Suprapubic skin (tissue), 4 donors: ENCODE results near the gene UGT1A8. TPM values are rescaled to one million over a fixed set of nuclear protein-coding genes. Genes with fewer than 3 reads are reported as not detected.
A peak's percentile ranks its signal among the peaks of the same experiment; 100 is the strongest.

Source experiments
- DNase-seq, 2 donors: peaks; one replicate each; pipeline ENCODE4 v3.0.0-alpha.2; 2019; ENCODE audit warnings: low spot score in 2 of 2
- H3K27ac ChIP-seq: fragments of 200-600 bp; sonication (generic); one replicate; pipeline ENCODE4 v1.5.1; 2019
- H3K27me3 ChIP-seq: fragments of 200-600 bp; sonication (generic); one replicate; pipeline ENCODE4 v1.5.1; 2019
- H3K36me3 ChIP-seq: fragments of 200-600 bp; sonication (generic); one replicate; pipeline ENCODE4 v1.5.1; 2019
- H3K4me1 ChIP-seq: fragments of 200-600 bp; sonication (generic); one replicate; pipeline ENCODE4 v1.5.1; 2019
- H3K4me3 ChIP-seq: fragments of 200-600 bp; sonication (generic); one replicate; pipeline ENCODE4 v1.5.1; 2019; ENCODE audit warnings: mild to moderate bottlenecking
- H3K9me3 ChIP-seq: fragments of 200-600 bp; sonication (generic); one replicate; pipeline ENCODE4 v1.5.1; 2019
- EP300 ChIP-seq: sonication (generic); formaldehyde crosslinking; IDR thresholded peaks from one replicate; pipeline ENCODE4 v1.6.1; 2017; ENCODE audit warnings: antibody characterized with exemption
- POLR2A ChIP-seq, 2 donors: fragments of 450-650 bp; IDR thresholded peaks; one replicate each; pipeline ENCODE4 v1.6.1; 2017; ENCODE audit warnings: antibody characterized with exemption in 2 of 2, mild to moderate bottlenecking in 2 of 2, moderate library complexity in 2 of 2
- POLR2AphosphoS5 ChIP-seq, 3 donors: sonication (generic); formaldehyde crosslinking; IDR thresholded peaks; one replicate each; pipeline ENCODE4 v1.6.1; 2017; ENCODE audit warnings: antibody characterized with exemption in 3 of 3
- WGBS: methylation state at CpG from one replicate; pipeline ENCODE4 v1.1.5; 2018; 5-methylcytosine and 5-hydroxymethylcytosine counted together
- total RNA-seq, 4 donors: library from RNA; depleted of rRNA; stranded (reverse); fragments of >200 nt; gene quantifications; one replicate each; pipeline ENCODE4 v1.1.0, GENCODE V29; 2016
- TF ChIP-seq, protein P1 (sequence below), 2 donors: fragments of 200-600 bp in 1 of 2; fragments of 450-650 bp in 1 of 2; sonication (generic) in 1 of 2; IDR thresholded peaks; one replicate each; pipeline ENCODE4 v1.5.1; 2016 to 2019; ENCODE audit warnings: antibody characterized with exemption in 2 of 2, mild to moderate bottlenecking in 1 of 2, moderate library complexity in 1 of 2

The UGT1A8 gene
- total RNA-seq, 4 donors from 2014 or later: 0.47 TPM; not detected in 3

DNA sequence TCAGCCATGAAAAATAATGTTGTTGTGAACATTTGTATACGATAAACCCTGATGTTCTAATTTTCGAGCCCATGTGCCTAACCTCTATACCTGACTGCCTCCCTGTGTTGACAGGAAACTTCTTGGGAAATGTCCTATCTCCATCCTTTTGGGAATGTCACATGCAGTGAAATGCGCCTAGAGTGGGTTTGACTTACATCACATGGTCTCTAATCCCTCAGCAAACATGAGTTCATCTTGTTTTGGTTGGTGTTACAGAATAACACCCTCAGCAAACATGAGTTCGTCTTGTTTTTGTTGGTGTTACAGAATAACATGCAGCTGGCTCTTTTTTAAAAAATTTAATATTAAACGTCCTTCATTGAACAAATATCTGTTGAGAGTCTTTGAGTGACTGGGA lies 70.9 kb downstream of the UGT1A8 start:
- H3K36me3 ChIP-seq: no peaks in the 10 kb centered on the region
- H3K27ac ChIP-seq: no peak overlapping the region
- peaks cover 2% of the 10 kb centered on the region for H3K27me3 ChIP-seq
- DNase-seq: no peak
- WGBS: 86% methylated on average over 5 of the region's 5 CpGs
- TF ChIP-seq, protein P1, sequence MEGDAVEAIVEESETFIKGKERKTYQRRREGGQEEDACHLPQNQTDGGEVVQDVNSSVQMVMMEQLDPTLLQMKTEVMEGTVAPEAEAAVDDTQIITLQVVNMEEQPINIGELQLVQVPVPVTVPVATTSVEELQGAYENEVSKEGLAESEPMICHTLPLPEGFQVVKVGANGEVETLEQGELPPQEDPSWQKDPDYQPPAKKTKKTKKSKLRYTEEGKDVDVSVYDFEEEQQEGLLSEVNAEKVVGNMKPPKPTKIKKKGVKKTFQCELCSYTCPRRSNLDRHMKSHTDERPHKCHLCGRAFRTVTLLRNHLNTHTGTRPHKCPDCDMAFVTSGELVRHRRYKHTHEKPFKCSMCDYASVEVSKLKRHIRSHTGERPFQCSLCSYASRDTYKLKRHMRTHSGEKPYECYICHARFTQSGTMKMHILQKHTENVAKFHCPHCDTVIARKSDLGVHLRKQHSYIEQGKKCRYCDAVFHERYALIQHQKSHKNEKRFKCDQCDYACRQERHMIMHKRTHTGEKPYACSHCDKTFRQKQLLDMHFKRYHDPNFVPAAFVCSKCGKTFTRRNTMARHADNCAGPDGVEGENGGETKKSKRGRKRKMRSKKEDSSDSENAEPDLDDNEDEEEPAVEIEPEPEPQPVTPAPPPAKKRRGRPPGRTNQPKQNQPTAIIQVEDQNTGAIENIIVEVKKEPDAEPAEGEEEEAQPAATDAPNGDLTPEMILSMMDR (IDR thresholded peaks at IDR 0.05): no peak
- TF ChIP-seq EP300 (no peak), POLR2A (IDR thresholded peaks at IDR 0.05) (no peak), POLR2AphosphoS5 (IDR thresholded peaks at IDR 0.05) (no peak)
- H3K4me1 ChIP-seq: peaks cover 8% of the 10 kb centered on the region
- no peaks in the 10 kb centered on the region for H3K9me3 ChIP-seq
- no peak overlapping the region for H3K4me3 ChIP-seq

DNA sequence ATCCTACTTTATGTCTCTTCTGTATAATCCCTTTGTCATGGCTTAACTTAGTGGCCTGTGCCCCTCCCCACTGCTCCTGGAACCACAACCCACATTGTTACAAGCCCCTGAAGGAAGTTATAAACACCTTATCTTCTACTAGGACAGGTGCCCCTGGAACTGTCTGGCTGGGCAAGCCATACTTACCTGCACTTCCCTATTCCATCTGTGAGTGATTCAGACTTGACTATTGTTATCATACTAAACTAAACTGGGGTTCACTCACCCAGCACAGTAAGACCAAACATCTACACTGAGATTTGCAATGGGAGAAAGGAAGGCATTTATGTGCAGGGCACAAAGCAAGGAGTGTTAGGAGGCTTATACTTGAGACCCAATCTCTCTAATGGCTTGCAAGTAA lies 71.6 kb downstream of the UGT1A8 start:
- Histone ChIP-seq H3K9me3 (no peaks in the 10 kb centered on the region), H3K27ac (no peak overlapping the region), H3K4me3 (no peak overlapping the region), H3K27me3 (peaks cover 2% of the 10 kb centered on the region), H3K36me3 (no peaks in the 10 kb centered on the region), H3K4me1 (peaks cover 8% of the 10 kb centered on the region)
- DNase-seq: no peak
- no peak for TF ChIP-seq POLR2A (IDR thresholded peaks at IDR 0.05)
- TF ChIP-seq, protein P1 (IDR thresholded peaks at IDR 0.05): no peak
- no peak for TF ChIP-seq POLR2AphosphoS5 (IDR thresholded peaks at IDR 0.05)
- no peak for TF ChIP-seq EP300

DNA sequence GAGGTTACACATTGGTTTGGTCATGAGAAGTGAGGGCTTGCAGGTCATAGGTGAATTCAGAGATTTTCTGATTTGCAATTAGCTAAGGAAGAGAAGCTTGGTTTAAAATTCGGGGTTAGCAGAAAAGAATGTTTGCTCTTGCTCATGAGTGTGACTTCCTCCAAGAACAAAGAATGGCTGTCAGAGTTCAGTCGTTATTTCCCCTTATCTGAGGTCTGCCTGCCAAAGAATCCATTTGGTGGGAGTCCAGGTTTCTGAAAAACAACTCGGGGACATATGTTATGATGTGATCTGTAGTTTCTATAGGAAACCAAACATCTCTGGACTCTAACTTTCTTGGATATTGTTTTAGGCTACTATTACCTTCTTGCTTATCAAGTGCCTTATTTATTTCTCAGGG lies 72.1 kb downstream of the UGT1A8 start:
- TF ChIP-seq POLR2A (IDR thresholded peaks at IDR 0.05): no peak
- TF ChIP-seq EP300: no peak
- TF ChIP-seq, protein P1 (IDR thresholded peaks at IDR 0.05): no peak
- TF ChIP-seq POLR2AphosphoS5 (IDR thresholded peaks at IDR 0.05): no peak
- Histone ChIP-seq H3K4me1 (peaks cover 8% of the 10 kb centered on the region), H3K36me3 (no peaks in the 10 kb centered on the region), H3K27ac (no peak overlapping the region), H3K27me3 (peaks cover 2% of the 10 kb centered on the region), H3K9me3 (no peaks in the 10 kb centered on the region), H3K4me3 (no peak overlapping the region)
- WGBS: 23% methylated on average over 3 of the region's 3 CpGs
- DNase-seq: no peak

DNA sequence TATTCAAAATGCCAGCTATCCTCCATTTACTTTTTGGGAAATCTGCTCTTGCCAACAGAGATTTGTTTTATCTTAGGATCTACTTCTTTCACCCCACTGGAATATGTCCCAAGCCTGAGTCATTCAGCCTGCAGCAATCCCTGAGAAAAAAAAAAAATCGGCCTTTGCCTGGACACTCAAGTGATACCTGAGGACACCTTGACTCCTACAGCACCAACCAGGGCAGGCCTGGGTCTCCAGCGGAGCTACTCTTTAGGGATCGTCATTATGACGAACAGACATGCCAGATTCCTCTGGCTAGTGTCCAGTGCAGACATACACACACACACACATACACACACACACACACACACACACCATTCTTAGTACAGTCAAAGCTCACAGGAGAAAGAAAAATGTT lies 73.0 kb downstream of the UGT1A8 start:
- Histone ChIP-seq H3K4me3 (no peak overlapping the region), H3K27me3 (peaks cover 2% of the 10 kb centered on the region), H3K9me3 (no peaks in the 10 kb centered on the region), H3K36me3 (no peaks in the 10 kb centered on the region), H3K4me1 (peaks cover 8% of the 10 kb centered on the region), H3K27ac (no peak overlapping the region)
- TF ChIP-seq, protein P1 (IDR thresholded peaks at IDR 0.05): no peak
- TF ChIP-seq POLR2AphosphoS5 (IDR thresholded peaks at IDR 0.05): no peak
- TF ChIP-seq EP300: no peak
- TF ChIP-seq POLR2A (IDR thresholded peaks at IDR 0.05): no peak
- WGBS: 54% methylated on average over 4 of the region's 4 CpGs
- no peak for DNase-seq

DNA sequence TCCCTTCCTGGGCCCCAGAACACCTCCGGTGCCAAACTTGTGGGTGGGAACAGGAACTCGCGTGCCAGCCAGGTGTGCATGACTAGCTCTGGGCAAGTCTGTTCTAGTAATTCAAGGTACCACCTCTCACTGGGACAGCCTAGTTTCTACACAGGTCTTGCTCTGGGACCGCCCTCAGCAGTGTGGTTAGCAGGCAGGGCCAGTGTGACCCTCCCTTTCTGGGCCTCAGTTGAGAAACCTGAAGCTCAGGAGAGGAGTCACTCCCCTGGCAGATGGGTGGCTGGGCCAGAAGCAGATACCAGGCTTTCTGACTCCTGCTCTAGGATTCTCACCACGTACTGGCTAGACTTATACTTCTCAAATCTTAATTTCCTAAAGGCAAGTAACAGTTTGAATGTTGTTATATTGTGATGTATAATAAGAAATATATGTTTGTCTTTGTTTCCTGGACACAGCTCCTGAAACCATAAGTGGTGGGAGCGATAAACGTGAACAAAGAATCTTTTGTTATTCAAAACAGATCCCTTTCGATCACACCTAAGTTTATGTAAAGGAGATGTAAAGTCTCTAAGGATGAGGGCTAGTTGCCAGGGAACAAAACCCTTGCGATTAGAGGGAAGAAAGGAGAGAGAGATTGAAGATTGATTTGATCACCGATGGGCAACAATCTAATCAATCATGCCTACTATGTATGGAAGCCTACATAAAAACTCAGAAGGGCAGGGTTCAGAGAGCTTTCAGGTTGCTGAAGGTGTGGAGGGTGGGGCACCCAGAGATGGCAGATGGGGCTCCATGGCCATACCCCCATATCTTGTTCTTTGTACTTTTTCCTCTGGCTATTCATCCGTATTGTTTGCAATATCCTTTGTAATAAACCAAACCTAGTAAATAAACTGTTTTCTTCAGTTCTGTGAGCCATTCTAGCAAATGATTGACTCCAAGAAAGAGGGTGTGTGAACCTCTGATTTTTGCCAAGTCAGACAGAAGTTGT lies 74.3 kb downstream of the UGT1A8 start:
- no peaks in the 10 kb centered on the region for H3K9me3 ChIP-seq
- H3K4me1 ChIP-seq: peaks cover 8% of the 10 kb centered on the region
- H3K36me3 ChIP-seq: no peaks in the 10 kb centered on the region
- peaks cover 2% of the 10 kb centered on the region for H3K27me3 ChIP-seq
- TF ChIP-seq POLR2AphosphoS5 (IDR thresholded peaks at IDR 0.05) (peak in 1 of 3 donors; percentile 8), POLR2A (IDR thresholded peaks at IDR 0.05) (no peak), EP300 (no peak)
- WGBS: 67% methylated on average over 11 of the region's 11 CpGs
- peak in 1 of 2 donors; percentile 61 for DNase-seq
- peak overlapping the region; percentile 59 for H3K27ac ChIP-seq
- peak overlapping the region; percentile 20 for H3K4me3 ChIP-seq
